ENCODE results near the gene KISS1. TPM values are rescaled to one million over a fixed set of nuclear protein-coding genes. Genes with fewer than 3 reads are reported as not detected.

KISS1 gene
- total and polyA plus RNA-seq, 3 donors from 2014 or later = 1.8 to 3.7 (median 3.5) TPM

DNA sequence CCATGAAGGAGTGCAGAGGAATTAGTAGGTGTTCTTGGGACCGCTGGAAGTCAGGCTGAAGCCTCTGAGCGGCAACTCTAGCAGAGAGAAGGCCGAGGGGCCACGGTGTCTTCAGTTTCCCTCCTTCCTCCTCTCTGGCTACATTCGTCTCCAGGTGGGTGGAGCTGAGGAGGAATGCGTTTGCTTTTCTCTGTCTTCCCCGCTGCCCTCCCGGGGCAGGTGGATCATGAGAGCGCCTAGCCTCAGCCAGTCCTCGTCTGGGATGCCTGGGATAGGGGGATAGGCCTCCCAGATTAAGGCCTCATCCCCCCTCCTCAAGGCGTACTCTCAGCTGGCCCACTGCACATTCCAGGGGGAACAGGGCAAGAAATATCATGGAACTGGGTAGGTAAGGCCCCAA lies 25.0 kb upstream of the KISS1 start:
- no peak overlapping the region for H3K27ac ChIP-seq
- intact Hi-C loops (cut with DNase I; ENCODE audit: low total_unique reads) = no loop called here
- no peak overlapping the region for H3K4me3 ChIP-seq
- H3K27me3 ChIP-seq = no peaks in the 10 kb centered on the region
- no peaks in the 10 kb centered on the region for H3K36me3 ChIP-seq (ENCODE audit: low read depth, missing control alignments)
- TF ChIP-seq POLR2A (IDR thresholded peaks at IDR 0.05) (no peak), CTCF (IDR thresholded peaks at IDR 0.05) (no peak)
- whole genome bisulfite sequencing, 2 donors = 87 to 88% methylated on average over 11 of the region's 11 CpGs
- no peak for DNase-seq
- no peaks in the 10 kb centered on the region for H3K4me1 ChIP-seq
- no peaks in the 10 kb centered on the region for H3K9me3 ChIP-seq

DNA sequence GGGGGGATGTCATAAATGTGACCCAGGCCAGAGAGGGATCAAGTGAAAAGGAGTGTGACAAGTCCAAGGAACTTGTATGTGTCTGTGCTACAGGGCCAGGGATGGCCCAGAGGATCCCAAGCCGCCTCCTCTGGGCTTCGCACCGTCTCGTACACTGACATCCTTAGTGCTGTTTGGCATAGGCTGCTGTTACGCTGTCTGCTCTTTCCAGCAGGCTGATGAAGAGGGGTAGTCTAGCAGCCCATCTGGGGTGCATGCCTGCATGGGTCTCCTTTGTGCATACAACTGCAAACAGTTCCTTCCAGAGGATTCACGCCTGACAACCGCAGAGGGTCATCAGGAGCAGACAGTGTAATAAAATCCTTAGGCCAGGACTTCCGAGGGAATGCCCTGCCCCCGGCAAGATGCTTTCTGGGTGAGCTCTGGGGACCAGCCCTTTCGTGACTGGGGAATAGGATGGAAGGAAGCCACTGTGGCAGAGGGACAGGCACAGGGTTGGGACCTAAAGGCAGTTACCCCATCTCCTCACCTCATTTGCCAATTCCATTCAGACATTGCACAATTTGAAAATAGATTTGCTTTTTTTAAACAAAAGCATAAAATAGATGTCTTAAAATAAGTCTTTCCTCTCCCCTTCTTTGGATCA lies 23.8 kb upstream of the KISS1 start:
- no peaks in the 10 kb centered on the region for H3K36me3 ChIP-seq (ENCODE audit: low read depth, missing control alignments)
- no peak for DNase-seq
- H3K4me1 ChIP-seq = no peaks in the 10 kb centered on the region
- H3K4me3 ChIP-seq = no peak overlapping the region
- no peak overlapping the region for H3K27ac ChIP-seq
- 93 to 98% methylated on average over 8 to 10 of the region's 10 CpGs for WGBS, 2 donors
- TF ChIP-seq POLR2A (IDR thresholded peaks at IDR 0.05) = no peak
- no peak for TF ChIP-seq CTCF (IDR thresholded peaks at IDR 0.05)
- intact Hi-C loops (cut with DNase I; ENCODE audit: low total_unique reads) = no loop called here
- no peaks in the 10 kb centered on the region for H3K27me3 ChIP-seq
- H3K9me3 ChIP-seq = no peaks in the 10 kb centered on the region

DNA sequence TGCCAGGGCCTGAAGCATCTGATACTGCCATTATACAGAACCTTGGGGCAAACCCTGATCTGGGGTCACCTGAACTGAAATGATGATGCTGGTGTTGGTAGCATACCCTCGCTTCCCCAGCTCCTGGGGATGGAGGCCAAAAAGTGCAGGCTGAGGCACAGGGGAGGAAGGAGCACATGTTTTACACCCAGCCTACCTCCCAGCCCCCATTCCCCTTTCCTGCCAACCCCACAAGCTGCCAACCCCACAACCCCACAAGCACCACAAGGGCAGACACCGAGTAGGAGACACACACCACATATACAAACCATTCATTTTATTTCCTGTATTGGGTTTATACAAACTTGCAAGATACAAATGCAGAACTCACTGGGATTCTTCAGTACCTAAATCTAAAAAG lies 22.3 kb upstream of the KISS1 start:
- no peaks in the 10 kb centered on the region for H3K27me3 ChIP-seq
- no peaks in the 10 kb centered on the region for H3K9me3 ChIP-seq
- no peak for TF ChIP-seq POLR2A (IDR thresholded peaks at IDR 0.05)
- TF ChIP-seq CTCF (IDR thresholded peaks at IDR 0.05) = no peak
- no peaks in the 10 kb centered on the region for H3K36me3 ChIP-seq (ENCODE audit: low read depth, missing control alignments)
- intact Hi-C loops (cut with DNase I; ENCODE audit: low total_unique reads) = no loop called here
- H3K4me3 ChIP-seq = no peak overlapping the region
- WGBS, 2 donors = 86 to 88% methylated on average over 2 of the region's 2 CpGs
- DNase-seq = no peak
- H3K27ac ChIP-seq = no peak overlapping the region
- peaks cover 7% of the 10 kb centered on the region for H3K4me1 ChIP-seq

DNA sequence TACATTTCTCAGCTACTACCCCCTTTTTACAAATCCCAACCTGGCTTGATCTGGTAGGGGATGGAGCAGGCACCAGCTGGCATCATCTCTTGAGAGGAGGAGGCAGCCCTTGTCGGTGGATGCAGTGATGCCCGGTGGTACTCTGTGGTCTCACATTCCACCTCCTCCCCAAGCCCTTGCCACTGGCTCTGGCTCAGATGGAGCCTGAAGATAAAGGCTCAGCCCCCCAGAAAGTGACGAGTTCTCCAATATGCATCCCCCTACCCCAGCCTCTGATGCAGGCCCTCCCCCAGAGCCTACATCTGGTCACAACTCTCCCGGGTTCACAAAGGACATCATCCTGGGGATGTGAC lies 21.3 kb upstream of the KISS1 start:
- no peaks in the 10 kb centered on the region for H3K9me3 ChIP-seq
- intact Hi-C loops (cut with DNase I; ENCODE audit: low total_unique reads) = no loop called here
- H3K4me1 ChIP-seq = peaks cover 7% of the 10 kb centered on the region
- WGBS, 2 donors = 83 to 85% methylated on average over 4 of the region's 4 CpGs
- H3K27ac ChIP-seq = no peak overlapping the region
- no peak overlapping the region for H3K4me3 ChIP-seq
- no peaks in the 10 kb centered on the region for H3K27me3 ChIP-seq
- TF ChIP-seq CTCF (IDR thresholded peaks at IDR 0.05) = no peak
- TF ChIP-seq POLR2A (IDR thresholded peaks at IDR 0.05) = no peak
- DNase-seq = no peak
- no peaks in the 10 kb centered on the region for H3K36me3 ChIP-seq (ENCODE audit: low read depth, missing control alignments)
